Rectal smooth muscle tissue (tissue), 1 donor: ENCODE measurements around the gene ZFR.

Experiments used
- H3K27ac ChIP-seq: one replicate; pipeline ENCODE4 v1.7.0; 2013; ENCODE audit warnings: low read depth, low read length, inconsistent platforms
- H3K27me3 ChIP-seq: one replicate; pipeline ENCODE4 v1.7.0; 2013; ENCODE audit warnings: low read length; ENCODE audit not compliant: control insufficient read depth, insufficient read depth
- H3K36me3 ChIP-seq: one replicate; pipeline ENCODE4 v1.7.0; 2013; ENCODE audit warnings: low read length; ENCODE audit not compliant: control insufficient read depth, insufficient read depth
- H3K4me1 ChIP-seq: one replicate; pipeline ENCODE4 v1.7.0; 2013; ENCODE audit warnings: low read length; ENCODE audit not compliant: control insufficient read depth, insufficient read depth
- H3K4me3 ChIP-seq: one replicate; pipeline ENCODE4 v1.7.0; 2013; ENCODE audit warnings: low read length
- H3K9ac ChIP-seq: one replicate; pipeline ENCODE4 v1.7.0; 2013; ENCODE audit warnings: low read length

The ZFR gene

GRCh38 chr5:32392039-32392438, 52.5 kb downstream of the ZFR start:
- Histone ChIP-seq H3K4me3 (no peak overlapping the region), H3K27me3 (no peaks in the 10 kb centered on the region), H3K4me1 (peaks cover 3% of the 10 kb centered on the region), H3K9ac (no peak overlapping the region), H3K27ac (no peak overlapping the region), H3K36me3 (peaks cover 27% of the 10 kb centered on the region)

GRCh38 chr5:32390819-32391591, 53.5 kb downstream of the ZFR start:
- H3K27ac ChIP-seq, result no peak overlapping the region
- H3K4me3 ChIP-seq, result no peak overlapping the region
- no peak overlapping the region for H3K9ac ChIP-seq
- H3K4me1 ChIP-seq, result peaks cover 3% of the 10 kb centered on the region
- H3K27me3 ChIP-seq, result no peaks in the 10 kb centered on the region
- peaks cover 21% of the 10 kb centered on the region for H3K36me3 ChIP-seq

- Histone ChIP-seq H3K27me3 (no peaks in the 10 kb centered on the region), H3K9ac (no peak overlapping the region), H3K4me3 (no peak overlapping the region), H3K4me1 (peaks cover 3% of the 10 kb centered on the region), H3K27ac (no peak overlapping the region), H3K36me3 (peaks cover 14% of the 10 kb centered on the region)
Observed at GRCh38 chr5:32388432-32389129, 56.0 kb downstream of the ZFR start.

GRCh38 chr5:32387841-32388240, 56.7 kb downstream of the ZFR start:
- Histone ChIP-seq H3K4me3 (no peak overlapping the region), H3K27me3 (no peaks in the 10 kb centered on the region), H3K36me3 (peaks cover 15% of the 10 kb centered on the region), H3K9ac (no peak overlapping the region), H3K4me1 (peaks cover 3% of the 10 kb centered on the region), H3K27ac (no peak overlapping the region)

- Histone ChIP-seq H3K4me1 (peaks cover 3% of the 10 kb centered on the region), H3K36me3 (peaks cover 13% of the 10 kb centered on the region), H3K27ac (peak overlapping the region; percentile 40), H3K27me3 (no peaks in the 10 kb centered on the region), H3K4me3 (no peak overlapping the region), H3K9ac (no peak overlapping the region)
Observed at GRCh38 chr5:32387211-32387610, 57.3 kb downstream of the ZFR start.

- peaks cover 10% of the 10 kb centered on the region for H3K36me3 ChIP-seq
- H3K4me1 ChIP-seq, result peaks cover 3% of the 10 kb centered on the region
- H3K9ac ChIP-seq, result no peak overlapping the region
- H3K27me3 ChIP-seq, result no peaks in the 10 kb centered on the region
- no peak overlapping the region for H3K4me3 ChIP-seq
- no peak overlapping the region for H3K27ac ChIP-seq
Observed at GRCh38 chr5:32384621-32385020, 59.9 kb downstream of the ZFR start.

- Histone ChIP-seq H3K4me3 (no peak overlapping the region), H3K27me3 (no peaks in the 10 kb centered on the region), H3K9ac (no peak overlapping the region), H3K4me1 (peaks cover 3% of the 10 kb centered on the region), H3K36me3 (peaks cover 10% of the 10 kb centered on the region), H3K27ac (no peak overlapping the region)
Observed at GRCh38 chr5:32383586-32383985, 61.0 kb downstream of the ZFR start.

- H3K4me1 ChIP-seq, result no peaks in the 10 kb centered on the region
- H3K4me3 ChIP-seq, result no peak overlapping the region
- no peaks in the 10 kb centered on the region for H3K27me3 ChIP-seq
- H3K27ac ChIP-seq, result no peak overlapping the region
- H3K9ac ChIP-seq, result no peak overlapping the region
- peaks cover 10% of the 10 kb centered on the region for H3K36me3 ChIP-seq
Observed at GRCh38 chr5:32383065-32383464, 61.5 kb downstream of the ZFR start.

GRCh38 chr5:32379421-32379820, 65.1 kb downstream of the ZFR start:
- no peaks in the 10 kb centered on the region for H3K4me1 ChIP-seq
- no peak overlapping the region for H3K4me3 ChIP-seq
- no peak overlapping the region for H3K27ac ChIP-seq
- H3K36me3 ChIP-seq, result peaks cover 5% of the 10 kb centered on the region
- no peak overlapping the region for H3K9ac ChIP-seq
- no peaks in the 10 kb centered on the region for H3K27me3 ChIP-seq

GRCh38 chr5:32378966-32379365, 65.6 kb downstream of the ZFR start:
- Histone ChIP-seq H3K36me3 (peaks cover 6% of the 10 kb centered on the region), H3K4me3 (no peak overlapping the region), H3K27me3 (no peaks in the 10 kb centered on the region)

GRCh38 chr5:32369542-32370155, 74.9 kb downstream of the ZFR start:
- Histone ChIP-seq H3K36me3 (peaks cover 11% of the 10 kb centered on the region), H3K9ac (no peak overlapping the region), H3K27ac (no peak overlapping the region)

More at GRCh38 chr5:32378966-32379365, 65.6 kb downstream of the ZFR start:
- no peak overlapping the region for H3K27ac ChIP-seq
- H3K9ac ChIP-seq, result no peak overlapping the region
- no peaks in the 10 kb centered on the region for H3K4me1 ChIP-seq

GRCh38 chr5:32369032-32369431, 75.5 kb downstream of the ZFR start:
- no peaks in the 10 kb centered on the region for H3K27me3 ChIP-seq
- no peak overlapping the region for H3K4me3 ChIP-seq
- H3K4me1 ChIP-seq, result no peaks in the 10 kb centered on the region
- no peak overlapping the region for H3K27ac ChIP-seq
- no peak overlapping the region for H3K9ac ChIP-seq
- peaks cover 10% of the 10 kb centered on the region for H3K36me3 ChIP-seq

More at GRCh38 chr5:32369542-32370155, 74.9 kb downstream of the ZFR start:
- H3K4me1 ChIP-seq, result no peaks in the 10 kb centered on the region
- H3K27me3 ChIP-seq, result no peaks in the 10 kb centered on the region
- no peak overlapping the region for H3K4me3 ChIP-seq
